GM18517 (cell line): ENCODE measurements around the gene CALB2.

Source experiments
- ATAC-seq: cut with Tn5 transposase; IDR thresholded peaks from one replicate; pipeline ENCODE4 v1.9.1; 2021; ENCODE audit warnings: mild to moderate bottlenecking, moderate library complexity; ENCODE audit not compliant: unreplicated experiment

Gene CALB2

GRCh38 chr16:71387045-71387871 lies 28.7 kb downstream of the CALB2 start:
- no peak for ATAC-seq

- no peak for ATAC-seq
Observed at GRCh38 chr16:71389330-71389729, 30.8 kb downstream of the CALB2 start.

- ATAC-seq, result no peak
Observed at GRCh38 chr16:71396594-71396993, 38.1 kb downstream of the CALB2 start.

- ATAC-seq, result no peak
Observed at GRCh38 chr16:71399801-71400563, 41.5 kb downstream of the CALB2 start.

GRCh38 chr16:71402007-71402406 lies 43.5 kb downstream of the CALB2 start:
- ATAC-seq, result no peak

GRCh38 chr16:71402674-71403073 lies 44.2 kb downstream of the CALB2 start:
- no peak for ATAC-seq

GRCh38 chr16:71404364-71404763 lies 45.8 kb downstream of the CALB2 start:
- no peak for ATAC-seq

- no peak for ATAC-seq
Observed at GRCh38 chr16:71406316-71406715, 47.8 kb downstream of the CALB2 start.

GRCh38 chr16:71406724-71407123 lies 48.2 kb downstream of the CALB2 start:
- no peak for ATAC-seq

- no peak for ATAC-seq
Observed at GRCh38 chr16:71407731-71408130, 49.2 kb downstream of the CALB2 start.

- no peak for ATAC-seq
Observed at GRCh38 chr16:71408536-71408935, 50.0 kb downstream of the CALB2 start.

- ATAC-seq, result no peak
Observed at GRCh38 chr16:71409011-71409775, 50.7 kb downstream of the CALB2 start.

- ATAC-seq, result no peak
Observed at GRCh38 chr16:71410146-71410545, 51.6 kb downstream of the CALB2 start.

GRCh38 chr16:71412270-71413160 lies 54.0 kb downstream of the CALB2 start:
- no peak for ATAC-seq

- no peak for ATAC-seq
Observed at GRCh38 chr16:71413341-71413740, 54.8 kb downstream of the CALB2 start.

- no peak for ATAC-seq
Observed at GRCh38 chr16:71414038-71414437, 55.5 kb downstream of the CALB2 start.

GRCh38 chr16:71421911-71422310 lies 63.4 kb downstream of the CALB2 start:
- ATAC-seq, result no peak

GRCh38 chr16:71423016-71423415 lies 64.5 kb downstream of the CALB2 start:
- ATAC-seq, result no peak

GRCh38 chr16:71423865-71424264 lies 65.3 kb downstream of the CALB2 start:
- no peak for ATAC-seq

- no peak for ATAC-seq
Observed at GRCh38 chr16:71424626-71425025, 66.1 kb downstream of the CALB2 start.

GRCh38 chr16:71425746-71426068 lies 67.2 kb downstream of the CALB2 start:
- ATAC-seq, result no peak
